GM10847 (cell line): ENCODE results near the gene TLE2.

ENCODE experiments used
- POLR2A ChIP-seq: IDR thresholded peaks from 2 replicates; pipeline ENCODE4 v1.6.1; 2011; ENCODE audit not compliant: insufficient read length; ENCODE audit errors: extremely low read depth

The TLE2 gene

GRCh38 chr19:3059653-3060052, 30.6 kb upstream of the TLE2 start:
- no peak for TF ChIP-seq POLR2A

GRCh38 chr19:3058821-3059314, 29.8 kb upstream of the TLE2 start:
- TF ChIP-seq POLR2A, result no peak

- no peak for TF ChIP-seq POLR2A
Observed at GRCh38 chr19:3058009-3058820, 29.1 kb upstream of the TLE2 start.

- no peak for TF ChIP-seq POLR2A
Observed at GRCh38 chr19:3057275-3057714, 28.2 kb upstream of the TLE2 start.

GRCh38 chr19:3056417-3057088, 27.5 kb upstream of the TLE2 start:
- TF ChIP-seq POLR2A, result no peak

GRCh38 chr19:3055741-3056416, 26.8 kb upstream of the TLE2 start:
- no peak for TF ChIP-seq POLR2A

- TF ChIP-seq POLR2A, result no peak
Observed at GRCh38 chr19:3054972-3055740, 26.1 kb upstream of the TLE2 start.

GRCh38 chr19:3054265-3054971, 25.3 kb upstream of the TLE2 start:
- no peak for TF ChIP-seq POLR2A

- no peak for TF ChIP-seq POLR2A
Observed at GRCh38 chr19:3053780-3054179, 24.7 kb upstream of the TLE2 start.

- no peak for TF ChIP-seq POLR2A
Observed at GRCh38 chr19:3053218-3053621, 24.1 kb upstream of the TLE2 start.

GRCh38 chr19:3049089-3049488, 20.0 kb upstream of the TLE2 start:
- TF ChIP-seq POLR2A, result no peak

GRCh38 chr19:3048190-3048533, 19.1 kb upstream of the TLE2 start:
- no peak for TF ChIP-seq POLR2A

GRCh38 chr19:3047496-3048189, 18.6 kb upstream of the TLE2 start:
- no peak for TF ChIP-seq POLR2A
